Cerebellar nuclear complex (tissue), 1 donor: Measurements from ENCODE around the gene PPP2R5D.
"Not testable (repeated sequence)": the region's sequence is repeated elsewhere in the genome, so short reads cannot be mapped to it uniquely, and the experiment has no call there.

Source experiments
- DNase-seq, 2 experiments: peaks; one replicate each; lab custom pipeline; 2025; lab: John Stamatoyannopoulos, UW

Gene PPP2R5D

GRCh38 chr6:42984001-42984923 lies at the start of gene PPP2R5D:
PPP2R5D (plus strand) TSS chr6:42984570; CDS start chr6:42984678, 108 bp downstream.
- peak; percentile 99 for DNase-seq

- no peak for DNase-seq
Measured at GRCh38 chr6:42935322-42935721, 49.0 kb upstream of the PPP2R5D start.

- DNase-seq: no peak
Measured at GRCh38 chr6:42936398-42936797, 48.0 kb upstream of the PPP2R5D start.

GRCh38 chr6:42937548-42938427 lies 46.6 kb upstream of the PPP2R5D start:
- no peak for DNase-seq

GRCh38 chr6:42938428-42938796 lies 46.0 kb upstream of the PPP2R5D start:
- no peak for DNase-seq

GRCh38 chr6:42938987-42939809 lies 45.2 kb upstream of the PPP2R5D start:
- DNase-seq: no peak

GRCh38 chr6:42939810-42940167 lies 44.6 kb upstream of the PPP2R5D start:
- DNase-seq: no peak

GRCh38 chr6:42940493-42941045 lies 43.8 kb upstream of the PPP2R5D start:
- no peak for DNase-seq

- DNase-seq: not testable (repeated sequence)
Measured at GRCh38 chr6:42941356-42941755, 43.0 kb upstream of the PPP2R5D start.

GRCh38 chr6:42942444-42942843 lies 41.9 kb upstream of the PPP2R5D start:
- no peak for DNase-seq

- no peak for DNase-seq
Measured at GRCh38 chr6:42947950-42948349, 36.4 kb upstream of the PPP2R5D start.

- DNase-seq: no peak
Measured at GRCh38 chr6:42952389-42952788, 32.0 kb upstream of the PPP2R5D start.

- not testable (repeated sequence) for DNase-seq
Measured at GRCh38 chr6:42954405-42954804, 30.0 kb upstream of the PPP2R5D start.

- no peak for DNase-seq
Measured at GRCh38 chr6:42958125-42958524, 26.2 kb upstream of the PPP2R5D start.

GRCh38 chr6:42959917-42960242 lies 24.5 kb upstream of the PPP2R5D start:
- DNase-seq: no peak

- no peak for DNase-seq
Measured at GRCh38 chr6:42960243-42961019, 23.9 kb upstream of the PPP2R5D start, which contains the start of gene GNMT. GNMT (plus strand) TSS chr6:42960754; CDS start chr6:42960768, 14 bp downstream.

- no peak for DNase-seq
Measured at GRCh38 chr6:42961020-42961470, 23.3 kb upstream of the PPP2R5D start.

- DNase-seq: no peak
Measured at GRCh38 chr6:42962096-42962495, 22.3 kb upstream of the PPP2R5D start.

- DNase-seq: no peak
Measured at GRCh38 chr6:42962502-42963178, 21.7 kb upstream of the PPP2R5D start.

GRCh38 chr6:42963179-42963854 lies 21.1 kb upstream of the PPP2R5D start:
- DNase-seq: no peak
